H1 (cell line): ENCODE results near the gene GLIPR2.

Experiments used
- CEBPB ChIP-seq: IDR thresholded peaks from 2 replicates; pipeline ENCODE4 v1.6.1; 2012; ENCODE audit warnings: low read depth, low read length
- CHD2 ChIP-seq: IDR thresholded peaks from 2 replicates; pipeline ENCODE4 v1.6.1; 2012; ENCODE audit warnings: low read length, improper control_type of control experiment
- CREB1 ChIP-seq: IDR thresholded peaks from 2 replicates; pipeline ENCODE4 v1.6.1; 2012; ENCODE audit warnings: inconsistent platforms
- CTCF ChIP-seq, 3 experiments: IDR thresholded peaks; 1 replicate in 2 of 3; 2 replicates in 1 of 3; pipeline versions ENCODE4 v1.5.1 to v1.6.1; 2011; ENCODE audit warnings: low read length in 3 of 3, mild to moderate bottlenecking in 3 of 3, inconsistent platforms in 2 of 3, low read depth in 1 of 3, moderate library complexity in 1 of 3; ENCODE audit not compliant: insufficient read depth in 1 of 3; ENCODE audit errors: control extremely low read depth in 1 of 3
- E2F6 ChIP-seq: IDR thresholded peaks from 2 replicates; pipeline ENCODE4 v1.6.1; 2012; ENCODE audit warnings: inconsistent platforms
- EZH2 ChIP-seq: fragments of 200-600 bp; sonication (generic); IDR thresholded peaks from 2 replicates; pipeline ENCODE4 v1.7.1; 2012; ENCODE audit warnings: low read depth, mild to moderate bottlenecking, moderate library complexity, low read length, inconsistent platforms; ENCODE audit not compliant: severe bottlenecking
- GABPA ChIP-seq: IDR thresholded peaks from 2 replicates; pipeline ENCODE4 v1.6.1; 2011; ENCODE audit warnings: mild to moderate bottlenecking, low read length, moderate library complexity, borderline replicate concordance; ENCODE audit not compliant: insufficient read depth
- GTF2F1 ChIP-seq: IDR thresholded peaks from 2 replicates; pipeline ENCODE4 v1.6.1; 2012; ENCODE audit warnings: low read depth, low read length, improper control_type of control experiment, borderline replicate concordance
- JUN ChIP-seq: IDR thresholded peaks from 2 replicates; pipeline ENCODE4 v1.6.1; 2011; ENCODE audit warnings: low read depth, mild to moderate bottlenecking, improper control_type of control experiment, low read length
- MAX ChIP-seq: IDR thresholded peaks from 2 replicates; pipeline ENCODE4 v1.6.1; 2012; ENCODE audit warnings: inconsistent platforms
- POLR2A ChIP-seq, 2 experiments: IDR thresholded peaks; 1 replicate in 1 of 2; 2 replicates in 1 of 2; pipeline ENCODE4 v1.6.1; 2011; ENCODE audit warnings: low read depth in 2 of 2, low read length in 2 of 2, mild to moderate bottlenecking in 2 of 2; ENCODE audit errors: control extremely low read depth in 1 of 2
- RAD21 ChIP-seq, 2 experiments: IDR thresholded peaks in 1 of 2; conservative IDR thresholded peaks in 1 of 2; 2 replicates each; pipeline ENCODE4 v1.6.1; 2011; ENCODE audit warnings: low read depth in 2 of 2, low read length in 2 of 2, improper control_type of control experiment in 1 of 2, inconsistent platforms in 1 of 2, mild to moderate bottlenecking in 1 of 2, moderate library complexity in 1 of 2
- SIX5 ChIP-seq: IDR thresholded peaks from 2 replicates; pipeline ENCODE4 v1.6.1; 2011; ENCODE audit warnings: mild to moderate bottlenecking, low read depth, low read length
- TCF12 ChIP-seq: IDR thresholded peaks from 2 replicates; pipeline ENCODE4 v1.6.1; 2011; ENCODE audit warnings: low read depth, mild to moderate bottlenecking, low read length

GRCh38 chr9:36099718-36100117 lies 36.8 kb upstream of the GLIPR2 start:
- TF ChIP-seq GABPA = no peak
- no peak for TF ChIP-seq CTCF (IDR thresholded peaks at IDR 0.05; ENCODE audit: control extremely low read depth in 1 of 3, insufficient read depth in 1 of 3, low read depth in 1 of 3, low read length in 3 of 3)
- no peak for TF ChIP-seq CHD2
- TF ChIP-seq MAX = no peak
- TF ChIP-seq RAD21 (IDR thresholded peaks at IDR 0.05 in 1 of 2, conservative IDR thresholded peaks at IDR 0.05 in 1 of 2; ENCODE audit: low read depth in 2 of 2, low read length in 2 of 2) = no peak
- TF ChIP-seq GTF2F1 = no peak
- no peak for TF ChIP-seq JUN
- no peak for TF ChIP-seq CREB1
- no peak for TF ChIP-seq POLR2A (IDR thresholded peaks at IDR 0.05; ENCODE audit: control extremely low read depth in 1 of 2, low read depth in 2 of 2, low read length in 2 of 2)
- TF ChIP-seq SIX5 = no peak
- no peak for TF ChIP-seq E2F6
- TF ChIP-seq TCF12 = no peak
- TF ChIP-seq EZH2 = no peak
- no peak for TF ChIP-seq CEBPB
